Kidney tubule cell (primary cell): ENCODE data around the gene ITGA7.

Source experiments
- DNase-seq: peaks from one replicate; pipeline ENCODE4 v3.0.0-alpha.2; 2018; ENCODE audit warnings: low spot score

Gene ITGA7

GRCh38 chr12:55718015-55718414, 10.3 kb upstream of the ITGA7 start:
- DNase-seq: peak; percentile 42

GRCh38 chr12:55717011-55718007, 9.6 kb upstream of the ITGA7 start:
- peak; percentile 88 for DNase-seq

GRCh38 chr12:55716582-55716957, 8.9 kb upstream of the ITGA7 start:
- DNase-seq: no peak

GRCh38 chr12:55715833-55716581, 8.3 kb upstream of the ITGA7 start, which contains the start of gene BLOC1S1:
BLOC1S1 (plus strand) TSS chr12:55716046; CDS start chr12:55716052, 6 bp downstream.
- peak; percentile 90 for DNase-seq

GRCh38 chr12:55715169-55715764, 7.6 kb upstream of the ITGA7 start:
- no peak for DNase-seq

GRCh38 chr12:55713721-55714120, 6.0 kb upstream of the ITGA7 start:
- peak; percentile 83 for DNase-seq

- no peak for DNase-seq
Observed at GRCh38 chr12:55712700-55713415, 5.2 kb upstream of the ITGA7 start.

- DNase-seq: no peak
Observed at GRCh38 chr12:55711786-55712553, 4.3 kb upstream of the ITGA7 start.

GRCh38 chr12:55708695-55709233, 1.1 kb upstream of the ITGA7 start:
- DNase-seq: no peak

GRCh38 chr12:55707219-55707671, 459 bp downstream of the ITGA7 start:
- DNase-seq: no peak

- DNase-seq: no peak
Observed at GRCh38 chr12:55706568-55707218, 1.0 kb downstream of the ITGA7 start.

- no peak for DNase-seq
Observed at GRCh38 chr12:55705782-55706402, 1.8 kb downstream of the ITGA7 start.

GRCh38 chr12:55704824-55705718, 2.6 kb downstream of the ITGA7 start:
- DNase-seq: no peak

GRCh38 chr12:55703901-55704761, 3.6 kb downstream of the ITGA7 start:
- DNase-seq: no peak

GRCh38 chr12:55703288-55703687, 4.4 kb downstream of the ITGA7 start:
- DNase-seq: no peak

- no peak for DNase-seq
Observed at GRCh38 chr12:55702861-55703260, 4.8 kb downstream of the ITGA7 start.

- DNase-seq: no peak
Observed at GRCh38 chr12:55700255-55701018, 7.3 kb downstream of the ITGA7 start.
